Coronary artery (tissue), 2 donors: Measurements from ENCODE around the gene ABL1.

ENCODE experiments used
- DNase-seq: peaks from one replicate; pipeline ENCODE4 v3.0.0-alpha.2; 2017; ENCODE audit warnings: low spot score
- H3K27ac ChIP-seq, 2 donors: fragments of 200-600 bp; sonication (generic); one replicate each; pipeline ENCODE4 v1.5.1; 2016 to 2019
- H3K4me3 ChIP-seq: fragments of 200-600 bp; sonication (generic); 2 replicates; pipeline ENCODE4 v1.5.1; 2016; ENCODE audit warnings: mild to moderate bottlenecking, moderate library complexity
- CTCF ChIP-seq: fragments of 200-600 bp; sonication (generic); IDR thresholded peaks from one replicate; pipeline ENCODE4 v1.5.1; 2019; ENCODE audit warnings: antibody characterized with exemption

ABL1 gene

GRCh38 chr9:130925050-130925678 is 90.1 kb downstream of the ABL1 start:
- Histone ChIP-seq H3K4me3 (no peak overlapping the region), H3K27ac (no peak overlapping the region)
- no peak for DNase-seq
- no peak for TF ChIP-seq CTCF

- DNase-seq = no peak
- Histone ChIP-seq H3K27ac (no peak overlapping the region), H3K4me3 (no peak overlapping the region)
- TF ChIP-seq CTCF = no peak
Observed at GRCh38 chr9:130927338-130927737, 92.3 kb downstream of the ABL1 start.

- no peak overlapping the region for H3K27ac ChIP-seq
Observed at GRCh38 chr9:130927995-130928900, 93.2 kb downstream of the ABL1 start.

GRCh38 chr9:130929571-130930038 is 94.6 kb downstream of the ABL1 start:
- no peak for TF ChIP-seq CTCF
- Histone ChIP-seq H3K4me3 (no peak overlapping the region), H3K27ac (no peak overlapping the region)
- DNase-seq = no peak

More at GRCh38 chr9:130927995-130928900, 93.2 kb downstream of the ABL1 start:
- TF ChIP-seq CTCF = no peak
- no peak overlapping the region for H3K4me3 ChIP-seq
- DNase-seq = no peak

GRCh38 chr9:130930132-130930803 is 95.2 kb downstream of the ABL1 start:
- H3K4me3 ChIP-seq = no peak overlapping the region
- no peak for DNase-seq
- no peak overlapping the region for H3K27ac ChIP-seq
- TF ChIP-seq CTCF = no peak

GRCh38 chr9:130930804-130931349 is 95.8 kb downstream of the ABL1 start:
- no peak for TF ChIP-seq CTCF
- H3K4me3 ChIP-seq = no peak overlapping the region
- H3K27ac ChIP-seq = no peak overlapping the region
- no peak for DNase-seq
